ENCODE results near the gene NFATC4. TPM values are rescaled to one million over a fixed set of nuclear protein-coding genes. Genes with fewer than 3 reads are reported as not detected.

Gene NFATC4
- total and polyA plus RNA-seq, 10 of the 15 experiments (the other 5 are each of a cell fraction or from before 2014, with no cell fraction given) = 0.97 to 14.3 (median 4.9) TPM

GRCh38 chr14:24347134-24347533 is 20.9 kb upstream of the NFATC4 start:
- in situ Hi-C loops (cut with MboI) (no loop called here), intact Hi-C loops (cut with micrococcal nuclease; ENCODE audit: unreplicated experiment) (no loop called here)
- POLR2A ChIA-PET = no interaction called here

More at GRCh38 chr14:24347134-24347533, 20.9 kb upstream of the NFATC4 start:
- ChIA-PET CTCF (interaction anchor here (1.6 to 4.5 kb wide), 6 partner anchors 11 to 84 kb away, joined by 4 to 39 read pairs (median 12); partner anchors contain the start of gene ADCY4), RAD21 (ENCODE audit: unreplicated experiment) (interaction anchor here (1.2 to 2.2 kb wide), 3 partner anchors 13 to 84 kb away, joined by 3 to 7 read pairs (median 7); partner anchors contain the start of genes ADCY4, CBLN3 and KHNYN), SMC1A (ENCODE audit: uncharacterized antibody, unreplicated experiment) (interaction anchor here (1.6 to 1.9 kb wide), 3 partner anchors 9 to 84 kb away, joined by 5 to 8 read pairs (median 5); no protein-coding TSS in a partner anchor)
- Histone ChIP-seq H3K9me3 (replicated peaks; ENCODE audit: control insufficient read depth, insufficient read depth, low read length) (no peaks in the 10 kb centered on the region), H3K4me3 (no peak overlapping the region), H2AFZ (ENCODE audit: control insufficient read depth, low read depth, low read length) (no peak overlapping the region), H3K27me3 (replicated peaks in 1 of 2; ENCODE audit: control insufficient read depth in 2 of 2, insufficient read depth in 2 of 2, low read length in 1 of 2) (peaks cover 0 to 1% of the 10 kb centered on the region in 2 experiments; a peak in 2 of 4 replicates), H4K20me1 (ENCODE audit: control insufficient read depth, insufficient read depth) (no peaks in the 10 kb centered on the region), H3K79me2 (ENCODE audit: control insufficient read depth, insufficient read depth, low read length) (no peaks in the 10 kb centered on the region), H3K27ac (ENCODE audit: control insufficient read depth, insufficient read depth) (no peak overlapping the region), H3K9ac (ENCODE audit: control insufficient read depth, insufficient read depth, low read length) (no peak overlapping the region), H3K36me3 (ENCODE audit: control insufficient read depth in 2 of 2, insufficient read depth in 2 of 2, low read length in 1 of 2) (no peaks in the 10 kb centered on the region), H3K4me2 (ENCODE audit: control insufficient read depth, insufficient read depth) (no peak overlapping the region), H3K4me1 (ENCODE audit: control insufficient read depth, insufficient read depth, low read length) (no peaks in the 10 kb centered on the region)
- BruUV-seq (replicated peaks) = no TSS peak
- DNase-seq (ENCODE audit: low read depth, low spot score) (no peak), FAIRE-seq (no peak), ATAC-seq (no peak)
- no peak for TF ChIP-seq NR2F1 (conservative IDR thresholded peaks at IDR 0.05)
- TF ChIP-seq RAD51 (IDR thresholded peaks at IDR 0.05) = no peak
- TF ChIP-seq HDAC6 (IDR thresholded peaks at IDR 0.05; ENCODE audit: unreplicated experiment) = no peak
- TF ChIP-seq NFYB (IDR thresholded peaks at IDR 0.05; ENCODE audit: insufficient read depth, low read depth, low read length) = no peak
- TF ChIP-seq PAX8 (IDR thresholded peaks at IDR 0.05) = no peak
- no peak for TF ChIP-seq TBL1XR1 (IDR thresholded peaks at IDR 0.05; ENCODE audit: low read depth, low read length)
- no peak for TF ChIP-seq NRF1 (conservative IDR thresholded peaks at IDR 0.05; ENCODE audit: low read depth, low read length)
- TF ChIP-seq CREB1 (IDR thresholded peaks at IDR 0.05; ENCODE audit: low read depth) = no peak
- TF ChIP-seq USF2 (IDR thresholded peaks at IDR 0.05; ENCODE audit: borderline replicate concordance, low read depth, low read length) = no peak
- no peak for TF ChIP-seq SRF (IDR thresholded peaks at IDR 0.05; ENCODE audit: low read depth in 2 of 2, low read length in 2 of 2)
- TF ChIP-seq NKRF (conservative IDR thresholded peaks at IDR 0.05) = no peak
- TF ChIP-seq RAD21 (IDR thresholded peaks at IDR 0.05; ENCODE audit: insufficient read depth, low read depth, low read length) = no peak
- TF ChIP-seq LARP7 (IDR thresholded peaks at IDR 0.05) = no peak
- TF ChIP-seq RBBP5 (conservative IDR thresholded peaks at IDR 0.05) = no peak
- TF ChIP-seq SIX5 (IDR thresholded peaks at IDR 0.05; ENCODE audit: low read depth, low read length, severe bottlenecking) = no peak
- TF ChIP-seq TCF3 (IDR thresholded peaks at IDR 0.05; ENCODE audit: borderline replicate concordance, insufficient read depth, low read depth, low read length) = no peak
- TF ChIP-seq STAT1 (conservative IDR thresholded peaks at IDR 0.05) = no peak
- no peak for TF ChIP-seq ZBTB11 (CRISPR knock-in tag; IDR thresholded peaks at IDR 0.05)
- no peak for TF ChIP-seq CEBPB (IDR thresholded peaks at IDR 0.05; ENCODE audit: borderline replicate concordance in 1 of 2, low read depth in 2 of 2, low read length in 2 of 2)
- TF ChIP-seq RFX5 (IDR thresholded peaks at IDR 0.05; ENCODE audit: low read depth, low read length) = no peak
- WGBS (ENCODE audit: insufficient coverage, insufficient replicate concordance, low lambda C conversion rate, missing lambda C conversion rate) = 0% methylated on average over 1 of the region's 1 CpG
